ENCODE data around the gene SLC25A52. TPM values are rescaled to one million over a fixed set of nuclear protein-coding genes. Genes with fewer than 3 reads are reported as not detected.

SLC25A52 gene
- total and polyA plus RNA-seq, 4 experiments from 2014 or later, result not detected

DNA sequence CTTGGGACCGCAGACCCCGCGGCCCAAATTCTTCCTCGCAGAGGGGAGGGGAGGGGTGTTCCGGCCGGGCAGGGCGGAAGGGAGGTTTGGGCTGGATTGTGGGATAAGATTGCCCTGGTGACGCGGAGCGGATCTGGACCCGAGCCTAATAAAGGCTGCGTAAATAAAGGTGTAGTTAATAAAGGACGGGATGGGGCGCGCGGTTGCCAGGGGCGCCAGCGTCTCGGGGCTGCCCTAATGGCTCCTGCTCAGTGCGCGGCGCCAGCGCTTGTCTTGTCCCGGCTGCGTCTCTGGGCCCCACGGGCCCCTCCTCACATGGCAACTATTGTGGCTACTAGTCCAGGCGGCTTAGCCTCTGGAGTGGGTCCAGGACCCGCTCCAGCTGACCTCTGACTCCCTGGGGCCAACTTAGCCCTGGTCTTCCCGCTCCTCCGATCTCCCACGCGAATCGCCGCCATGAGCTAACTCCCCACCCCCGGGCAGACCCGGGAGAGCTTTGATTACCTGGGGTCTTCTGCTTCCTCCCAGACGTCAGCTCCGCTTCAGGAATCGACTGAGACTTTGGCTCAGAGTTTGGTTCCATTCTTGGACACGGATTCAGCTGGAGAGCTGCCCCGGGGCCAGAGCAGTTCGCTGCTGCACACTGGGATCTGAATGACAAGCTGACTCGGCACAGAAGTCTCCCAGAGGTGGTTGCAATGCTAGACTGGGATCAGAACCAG, 36.5 kb downstream of the SLC25A52 start:
- H3K27me3 Mint-ChIP-seq, result peaks cover 20 to 24% of the 10 kb centered on the region in 2 donors
- Histone ChIP-seq H3K4me3 (ENCODE audit: low read length in 2 of 2) (no peak overlapping the region), H3K9me3 (ENCODE audit: control insufficient read depth in 1 of 2, low read length in 2 of 2) (no peaks in the 10 kb centered on the region), H3K36me3 (ENCODE audit: insufficient read depth, low read length) (no peaks in the 10 kb centered on the region), H3K4me1 (ENCODE audit: insufficient read depth, low read length) (no peaks in the 10 kb centered on the region), H3K27ac (ENCODE audit: low read depth, low read length) (no peak overlapping the region), H3K27me3 (ENCODE audit: insufficient read depth, low read length) (peaks cover 11% of the 10 kb centered on the region)
- POLR2A ChIA-PET (ENCODE audit: partially characterized antibody), result no interaction called here
- no peak for DNase-seq
- H3K4me3 Mint-ChIP-seq, result peak overlapping the region; percentile 46 to 79 (median 71)
- peak overlapping the region in 2 of 7 donors; percentile 9 to 37 for H3K27ac Mint-ChIP-seq
- intact Hi-C loops (cut with micrococcal nuclease), result loop anchor here (5.0 kb wide), 1 partner anchor 42 kb away; the partner anchor contains the start of gene B4GALT6
- peaks cover 0 to 1% of the 10 kb centered on the region in 2 donors for H3K36me3 Mint-ChIP-seq
- H3K9me3 Mint-ChIP-seq, result peaks cover 0 to 8% (median 6%) of the 10 kb centered on the region in 8 donors
- peaks cover 0 to 5% (median 0%) of the 10 kb centered on the region in 4 donors for H3K4me1 Mint-ChIP-seq
- CTCF ChIA-PET (ENCODE audit: partially characterized antibody), result interaction anchor here (0.7 to 5.3 kb wide), 6 partner anchors 12 to 168 kb away, joined by 3 to 48 read pairs (median 6); no protein-coding TSS in a partner anchor

DNA sequence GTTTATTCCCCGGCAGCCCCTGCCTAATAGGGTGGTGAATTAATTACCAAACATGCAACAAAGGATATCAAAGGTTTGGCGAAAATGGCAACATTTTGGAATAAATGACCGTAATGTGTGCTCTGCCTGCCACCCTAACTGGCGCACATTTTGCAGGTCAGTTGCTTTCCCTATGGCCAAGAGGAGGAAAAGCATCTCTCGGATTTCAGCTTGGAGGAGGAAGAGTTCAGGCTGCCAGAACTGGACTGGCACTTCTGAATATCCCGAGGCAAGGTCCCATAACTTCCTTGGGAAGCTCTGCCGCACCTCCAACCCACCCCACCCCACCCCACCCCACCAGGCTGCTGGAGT, 37.1 kb downstream of the SLC25A52 start:
- Histone ChIP-seq H3K9me3 (ENCODE audit: control insufficient read depth in 1 of 2, low read length in 2 of 2) (no peaks in the 10 kb centered on the region), H3K27me3 (ENCODE audit: insufficient read depth, low read length) (peaks cover 11% of the 10 kb centered on the region), H3K27ac (ENCODE audit: low read depth, low read length) (no peak overlapping the region), H3K4me3 (ENCODE audit: low read length in 2 of 2) (no peak overlapping the region), H3K4me1 (ENCODE audit: insufficient read depth, low read length) (no peaks in the 10 kb centered on the region), H3K36me3 (ENCODE audit: insufficient read depth, low read length) (no peaks in the 10 kb centered on the region)
- intact Hi-C loops (cut with micrococcal nuclease), result loop anchor here (5.0 kb wide), 1 partner anchor 41 kb away; the partner anchor contains the start of gene B4GALT6
- POLR2A ChIA-PET (ENCODE audit: partially characterized antibody), result no interaction called here
- Mint-ChIP-seq H3K4me1 (peaks cover 0 to 5% (median 0%) of the 10 kb centered on the region in 4 donors), H3K4me3 (peak overlapping the region in 1 of 8 donors; percentile 6), H3K27me3 (peaks cover 20 to 24% of the 10 kb centered on the region in 2 donors), H3K9me3 (peaks cover 0 to 13% (median 7%) of the 10 kb centered on the region in 8 donors), H3K27ac (no peak overlapping the region), H3K36me3 (peaks cover 0 to 4% of the 10 kb centered on the region in 2 donors)
- no peak for DNase-seq
- CTCF ChIA-PET (ENCODE audit: partially characterized antibody), result interaction anchor here (1.1 to 5.3 kb wide), 7 partner anchors 12 to 402 kb away, joined by 3 to 48 read pairs (median 5); no protein-coding TSS in a partner anchor

DNA sequence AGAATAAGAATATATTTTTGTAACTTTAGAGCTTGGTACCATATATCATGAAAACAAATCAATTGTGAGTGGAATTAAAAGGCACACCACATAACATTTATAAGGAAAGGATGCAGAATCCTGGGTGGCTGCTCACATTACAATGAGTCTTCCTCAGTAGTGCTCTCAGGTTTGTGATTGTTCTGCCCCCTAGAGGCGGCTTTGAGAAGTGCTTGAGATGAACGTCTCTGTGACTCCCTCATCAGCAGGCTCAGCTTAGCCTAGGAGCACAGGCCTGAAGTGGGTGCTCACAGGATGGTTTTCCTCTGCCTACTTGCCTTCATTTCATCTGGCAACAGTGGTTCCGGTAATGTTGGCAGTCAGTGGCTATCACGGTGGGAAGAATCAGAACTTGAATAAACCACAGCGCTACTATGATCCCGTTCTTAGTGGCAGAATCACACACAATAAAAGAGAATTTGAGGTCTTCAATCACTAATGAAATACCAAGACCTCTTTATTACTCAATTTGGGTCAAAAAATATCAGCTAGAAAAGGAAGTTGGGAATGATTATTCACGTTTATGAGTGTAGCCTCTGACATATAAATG, 38.2 kb downstream of the SLC25A52 start:
- intact Hi-C loops (cut with micrococcal nuclease), result loop anchor here (5.0 kb wide), 1 partner anchor 40 kb away; the partner anchor contains the start of gene B4GALT6
- Mint-ChIP-seq H3K27ac (no peak overlapping the region), H3K27me3 (peaks cover 19 to 20% of the 10 kb centered on the region in 2 donors), H3K4me3 (no peak overlapping the region), H3K36me3 (peaks cover 0 to 4% of the 10 kb centered on the region in 2 donors), H3K4me1 (peaks cover 0 to 5% (median 0%) of the 10 kb centered on the region in 4 donors), H3K9me3 (peaks cover 0 to 14% (median 7%) of the 10 kb centered on the region in 8 donors)
- ChIA-PET POLR2A (ENCODE audit: partially characterized antibody) (no interaction called here), CTCF (ENCODE audit: partially characterized antibody) (interaction anchor here (0.8 to 5.3 kb wide), 15 partner anchors 9 to 403 kb away, joined by 3 to 48 read pairs (median 5); no protein-coding TSS in a partner anchor)
- Histone ChIP-seq H3K27ac (ENCODE audit: low read depth, low read length) (no peak overlapping the region), H3K27me3 (ENCODE audit: insufficient read depth, low read length) (peaks cover 10% of the 10 kb centered on the region), H3K9me3 (ENCODE audit: control insufficient read depth in 1 of 2, low read length in 2 of 2) (no peaks in the 10 kb centered on the region), H3K36me3 (ENCODE audit: insufficient read depth, low read length) (no peaks in the 10 kb centered on the region), H3K4me3 (ENCODE audit: low read length in 2 of 2) (no peak overlapping the region), H3K4me1 (ENCODE audit: insufficient read depth, low read length) (no peaks in the 10 kb centered on the region)
- peak; percentile 43 to 61 (median 53) for DNase-seq

DNA sequence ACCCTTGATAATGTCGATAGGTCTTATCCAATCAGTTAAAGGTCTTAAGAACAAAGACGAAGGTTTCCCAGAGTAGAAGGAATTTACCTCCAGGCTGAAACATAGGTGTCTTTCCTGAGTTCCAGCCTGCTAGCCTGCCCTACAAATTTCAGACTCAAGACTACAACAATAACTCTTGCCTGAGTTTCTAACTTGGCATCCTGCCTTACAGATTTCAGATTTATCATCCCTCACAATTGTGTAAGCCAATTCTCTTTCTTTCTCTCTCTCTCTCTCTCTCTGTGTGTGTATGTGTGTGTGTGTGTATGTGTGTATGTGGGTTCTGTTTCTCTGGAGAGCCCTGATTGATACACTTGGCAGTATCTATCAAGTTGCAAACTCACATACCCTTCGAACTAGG, 39.1 kb downstream of the SLC25A52 start:
- Histone ChIP-seq H3K27ac (ENCODE audit: low read depth, low read length) (no peak overlapping the region), H3K36me3 (ENCODE audit: insufficient read depth, low read length) (no peaks in the 10 kb centered on the region), H3K9me3 (ENCODE audit: control insufficient read depth in 1 of 2, low read length in 2 of 2) (no peaks in the 10 kb centered on the region), H3K4me1 (ENCODE audit: insufficient read depth, low read length) (no peaks in the 10 kb centered on the region), H3K27me3 (ENCODE audit: insufficient read depth, low read length) (peaks cover 7% of the 10 kb centered on the region), H3K4me3 (ENCODE audit: low read length in 2 of 2) (no peak overlapping the region)
- peaks cover 0 to 5% (median 0%) of the 10 kb centered on the region in 4 donors for H3K4me1 Mint-ChIP-seq
- intact Hi-C loops (cut with micrococcal nuclease), result loop anchor here (5.0 kb wide), 1 partner anchor 39 kb away; the partner anchor contains the start of gene B4GALT6
- peaks cover 0 to 4% of the 10 kb centered on the region in 2 donors for H3K36me3 Mint-ChIP-seq
- ChIA-PET CTCF (ENCODE audit: partially characterized antibody) (interaction anchor here (1.2 to 5.3 kb wide), 8 partner anchors 10 to 172 kb away, joined by 3 to 48 read pairs (median 7); no protein-coding TSS in a partner anchor), POLR2A (ENCODE audit: partially characterized antibody) (no interaction called here)
- peaks cover 0 to 14% (median 7%) of the 10 kb centered on the region in 8 donors for H3K9me3 Mint-ChIP-seq
- DNase-seq, result no peak
- H3K27ac Mint-ChIP-seq, result no peak overlapping the region
- H3K4me3 Mint-ChIP-seq, result no peak overlapping the region
- H3K27me3 Mint-ChIP-seq, result peaks cover 15% of the 10 kb centered on the region in 2 donors

DNA sequence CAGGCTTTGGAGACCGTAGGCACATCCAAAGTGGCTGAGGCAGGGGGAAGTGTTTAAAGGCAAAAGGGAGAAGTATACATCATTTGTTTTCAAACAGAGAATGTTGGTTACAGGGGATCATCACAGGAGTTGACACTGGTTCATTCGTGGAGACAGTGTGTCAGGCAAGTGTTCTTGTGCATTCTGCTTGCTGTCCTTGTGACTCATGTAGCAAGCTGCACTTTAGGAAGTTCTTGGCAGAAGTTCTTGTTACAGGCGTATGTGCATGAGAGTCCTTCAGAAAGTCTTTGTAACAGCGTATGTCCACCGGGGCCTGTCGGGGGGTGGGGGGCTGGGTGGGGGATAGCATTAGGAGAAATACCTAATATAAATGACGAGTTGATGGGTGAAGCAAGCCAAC, 39.8 kb downstream of the SLC25A52 start:
- Histone ChIP-seq H3K27ac (ENCODE audit: low read depth, low read length) (no peak overlapping the region), H3K4me3 (ENCODE audit: low read length in 2 of 2) (no peak overlapping the region), H3K27me3 (ENCODE audit: insufficient read depth, low read length) (peaks cover 7% of the 10 kb centered on the region), H3K9me3 (ENCODE audit: control insufficient read depth in 1 of 2, low read length in 2 of 2) (no peaks in the 10 kb centered on the region), H3K36me3 (ENCODE audit: insufficient read depth, low read length) (no peaks in the 10 kb centered on the region), H3K4me1 (ENCODE audit: insufficient read depth, low read length) (no peaks in the 10 kb centered on the region)
- peaks cover 0 to 14% (median 7%) of the 10 kb centered on the region in 8 donors for H3K9me3 Mint-ChIP-seq
- no peak overlapping the region for H3K4me3 Mint-ChIP-seq
- no peak overlapping the region for H3K27ac Mint-ChIP-seq
- no peak for DNase-seq
- CTCF ChIA-PET (ENCODE audit: partially characterized antibody), result interaction anchor here (1.4 to 2.0 kb wide), 2 partner anchors 18 to 164 kb away, joined by 4 to 8 read pairs; no protein-coding TSS in a partner anchor
- H3K4me1 Mint-ChIP-seq, result peaks cover 0 to 5% (median 0%) of the 10 kb centered on the region in 4 donors
- peaks cover 0 to 4% of the 10 kb centered on the region in 2 donors for H3K36me3 Mint-ChIP-seq
- H3K27me3 Mint-ChIP-seq, result peaks cover 12 to 13% of the 10 kb centered on the region in 2 donors
- intact Hi-C loops (cut with micrococcal nuclease), result loop anchor here (5.0 kb wide), 1 partner anchor 39 kb away; the partner anchor contains the start of gene B4GALT6
- POLR2A ChIA-PET (ENCODE audit: partially characterized antibody), result no interaction called here

DNA sequence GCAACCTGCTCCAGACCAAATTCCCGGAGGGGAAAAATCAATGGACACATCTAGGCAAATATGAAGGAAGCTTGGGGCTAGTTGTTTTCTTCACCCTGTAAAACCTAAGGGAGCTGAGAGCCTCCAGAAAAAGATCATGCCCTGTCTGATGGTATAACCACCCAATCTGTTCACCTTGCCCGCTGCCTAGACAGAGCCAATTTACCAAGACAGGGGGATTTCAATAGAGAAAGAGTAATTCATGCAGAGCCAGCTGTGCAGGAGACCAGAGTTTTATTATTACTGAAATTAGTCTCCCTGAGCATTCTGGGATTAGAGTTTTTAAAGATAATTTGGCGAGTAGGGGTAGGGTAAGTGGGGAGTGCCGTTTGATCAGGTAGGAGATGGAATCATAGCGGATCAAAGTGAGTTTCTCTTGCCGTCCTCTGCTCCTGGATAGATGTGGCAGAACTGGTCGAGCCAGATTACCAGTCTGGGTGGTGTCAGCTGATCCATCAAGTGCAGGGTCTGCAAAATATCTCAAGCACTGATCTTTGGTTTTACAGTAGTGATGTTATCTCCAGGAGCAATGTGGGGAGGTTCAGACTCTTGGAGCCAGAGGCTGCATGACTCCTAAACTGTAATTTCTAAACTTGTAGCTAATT, 41.2 kb downstream of the SLC25A52 start:
- no peak overlapping the region for H3K4me3 Mint-ChIP-seq
- Histone ChIP-seq H3K9me3 (ENCODE audit: control insufficient read depth in 1 of 2, low read length in 2 of 2) (no peaks in the 10 kb centered on the region), H3K4me3 (ENCODE audit: low read length in 2 of 2) (no peak overlapping the region), H3K4me1 (ENCODE audit: insufficient read depth, low read length) (no peaks in the 10 kb centered on the region), H3K27me3 (ENCODE audit: insufficient read depth, low read length) (peaks cover 3% of the 10 kb centered on the region), H3K36me3 (ENCODE audit: insufficient read depth, low read length) (no peaks in the 10 kb centered on the region), H3K27ac (ENCODE audit: low read depth, low read length) (no peak overlapping the region)
- H3K27ac Mint-ChIP-seq, result no peak overlapping the region
- DNase-seq, result no peak
- peaks cover 0 to 3% (median 0%) of the 10 kb centered on the region in 4 donors for H3K4me1 Mint-ChIP-seq
- H3K36me3 Mint-ChIP-seq, result peaks cover 0 to 4% of the 10 kb centered on the region in 2 donors
- CTCF ChIA-PET (ENCODE audit: partially characterized antibody), result interaction anchor here (1.4 to 2.0 kb wide), 2 partner anchors 19 to 163 kb away, joined by 4 to 8 read pairs; no protein-coding TSS in a partner anchor
- H3K9me3 Mint-ChIP-seq, result peaks cover 0 to 14% (median 7%) of the 10 kb centered on the region in 8 donors
- peaks cover 3 to 10% of the 10 kb centered on the region in 2 donors for H3K27me3 Mint-ChIP-seq
- intact Hi-C loops (cut with micrococcal nuclease), result loop anchor here (5.0 kb wide), 1 partner anchor 37 kb away; the partner anchor contains the start of gene B4GALT6
- POLR2A ChIA-PET (ENCODE audit: partially characterized antibody), result no interaction called here
